ENCODE measurements around the gene MAN2C1. TPM values are rescaled to one million over a fixed set of nuclear protein-coding genes. Genes with fewer than 3 reads are reported as not detected.
A peak's percentile ranks its signal among the peaks of the same experiment; 100 is the strongest.

The MAN2C1 gene
- total RNA-seq, 1 experiment from 2014 or later = 148 TPM

- TF ChIP-seq PRDM15 (CRISPR knock-in tag; IDR thresholded peaks at IDR 0.05) (no peak), ZNF281 (CRISPR knock-in tag; IDR thresholded peaks at IDR 0.05) (no peak), ZNF396 (CRISPR knock-in tag; IDR thresholded peaks at IDR 0.05; ENCODE audit: borderline replicate concordance) (no peak), E2F5 (CRISPR knock-in tag; IDR thresholded peaks at IDR 0.05) (no peak), ZNF219 (CRISPR knock-in tag; IDR thresholded peaks at IDR 0.05; ENCODE audit: borderline replicate concordance) (no peak)
Observed at GRCh38 chr15:75356517-75356916, 11.9 kb downstream of the MAN2C1 start (continued).

GRCh38 chr15:75356006-75356405, 12.4 kb downstream of the MAN2C1 start:
- CTCF ChIA-PET = interaction anchor here (0.6 to 4.3 kb wide), 3 partner anchors 12 to 312 kb away, joined by 3 to 22 read pairs (median 5); partner anchors contain the start of gene MAN2C1
- Mint-ChIP-seq H3K36me3 (peaks cover 6% of the 10 kb centered on the region), H3K27me3 (ENCODE audit: low read depth) (no peaks in the 10 kb centered on the region), H3K9me3 (no peaks in the 10 kb centered on the region), H3K4me1 (no peaks in the 10 kb centered on the region), H3K4me3 (no peak overlapping the region), H3K27ac (no peak overlapping the region)
- no peak for TF ChIP-seq CBFB (CRISPR knock-in tag; IDR thresholded peaks at IDR 0.05; ENCODE audit: low read depth)
- no peak for DNase-seq (ENCODE audit: low spot score)
- POLR2A ChIA-PET = interaction anchor here (1.2 kb wide), 1 partner anchor 292 kb away, joined by 3 read pairs; the partner anchor contains the start of gene SNX33
- peak; percentile 13; the same call in 1 of the 2 replicates for ATAC-seq

GRCh38 chr15:75355369-75355768, 13.0 kb downstream of the MAN2C1 start:
- H3K4me3 Mint-ChIP-seq = no peak overlapping the region
- no peak overlapping the region for H3K27ac Mint-ChIP-seq
- ChIA-PET CTCF (interaction anchor here (0.8 to 4.3 kb wide), 2 partner anchors 12 to 142 kb away, joined by 5 to 22 read pairs; partner anchors contain the start of gene MAN2C1), POLR2A (no interaction called here)
- ATAC-seq = no peak
- H3K9me3 Mint-ChIP-seq = no peaks in the 10 kb centered on the region
- H3K4me1 Mint-ChIP-seq = no peaks in the 10 kb centered on the region
- no peak for DNase-seq (ENCODE audit: low spot score)
- H3K27me3 Mint-ChIP-seq (ENCODE audit: low read depth) = no peaks in the 10 kb centered on the region
- peaks cover 6% of the 10 kb centered on the region for H3K36me3 Mint-ChIP-seq
- TF ChIP-seq ZMAT4 (CRISPR knock-in tag; IDR thresholded peaks at IDR 0.05) (no peak), ESRRA (CRISPR knock-in tag; IDR thresholded peaks at IDR 0.05; ENCODE audit: borderline replicate concordance) (no peak), ELF4 (CRISPR knock-in tag; IDR thresholded peaks at IDR 0.05; ENCODE audit: low read depth) (no peak), USF2 (CRISPR knock-in tag; IDR thresholded peaks at IDR 0.05) (no peak), STAT6 (CRISPR knock-in tag; conservative IDR thresholded peaks at IDR 0.05; ENCODE audit: low read depth) (no peak), GABPB1 (CRISPR knock-in tag; IDR thresholded peaks at IDR 0.05) (no peak), ATF2 (CRISPR knock-in tag; IDR thresholded peaks at IDR 0.05; ENCODE audit: borderline replicate concordance, low read depth) (no peak), AR (CRISPR knock-in tag; IDR thresholded peaks at IDR 0.05) (no peak), IRF2 (CRISPR knock-in tag; IDR thresholded peaks at IDR 0.05; ENCODE audit: borderline replicate concordance, low read depth) (no peak)
